ENCODE results near the gene PSTPIP1.

PSTPIP1 gene

DNA sequence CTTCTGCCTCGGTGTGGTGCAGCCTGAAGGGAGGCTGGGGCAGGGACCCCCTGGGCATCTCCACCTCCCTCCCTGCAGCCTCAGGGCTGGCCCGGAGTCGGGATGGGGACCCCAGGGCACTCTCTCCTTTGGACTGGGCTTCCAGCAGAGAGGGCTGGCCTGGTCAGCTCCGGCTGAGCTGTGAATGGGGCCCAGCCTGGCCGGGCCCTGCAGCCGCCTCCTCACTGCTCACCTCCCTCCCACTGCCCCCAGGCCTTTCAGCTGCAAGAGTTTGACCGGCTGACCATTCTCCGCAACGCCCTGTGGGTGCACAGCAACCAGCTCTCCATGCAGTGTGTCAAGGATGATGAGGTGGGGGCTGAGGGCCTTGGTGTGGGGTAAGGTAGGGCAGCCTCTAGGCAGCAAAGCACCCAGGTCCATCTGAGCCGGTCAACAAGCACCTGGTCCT is 36.0 kb downstream of the PSTPIP1 start:
- no peak for DNase-seq (ENCODE audit: low read depth)

DNA sequence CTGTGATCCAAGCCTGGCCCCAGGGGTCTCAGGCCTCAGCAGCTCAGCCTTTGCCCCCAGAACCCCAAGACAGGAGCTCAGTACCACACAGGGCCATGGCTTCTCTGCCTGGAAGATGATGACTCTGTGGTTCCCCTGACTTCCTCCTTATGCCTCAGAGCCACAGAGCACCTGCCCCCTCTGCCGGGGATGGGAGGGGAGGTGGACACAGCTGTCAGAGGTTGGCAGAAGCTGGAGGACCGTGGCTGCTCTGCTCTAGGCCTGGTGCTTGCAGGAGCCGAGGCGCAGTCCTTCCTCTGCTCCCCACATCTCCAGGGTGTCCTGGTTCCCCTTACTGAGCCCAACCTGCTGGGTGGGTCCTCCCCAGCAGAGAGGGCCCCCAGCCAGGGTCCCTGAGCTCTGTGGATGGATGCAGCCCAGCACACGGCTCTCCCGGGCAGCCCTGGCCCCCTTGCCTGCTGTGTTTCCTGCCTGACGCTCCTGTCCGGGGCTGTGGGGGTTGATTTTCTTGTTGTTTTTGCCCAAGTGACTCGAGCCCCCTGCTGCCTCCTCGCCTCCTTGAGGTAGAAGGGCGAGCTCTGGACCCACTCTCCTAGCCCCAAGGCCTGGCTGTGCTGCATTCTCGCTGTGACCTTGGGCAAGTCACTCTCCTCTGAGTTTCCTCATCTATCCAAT is 36.6 kb downstream of the PSTPIP1 start:
- peak; percentile 43 for DNase-seq (ENCODE audit: low read depth)

DNA sequence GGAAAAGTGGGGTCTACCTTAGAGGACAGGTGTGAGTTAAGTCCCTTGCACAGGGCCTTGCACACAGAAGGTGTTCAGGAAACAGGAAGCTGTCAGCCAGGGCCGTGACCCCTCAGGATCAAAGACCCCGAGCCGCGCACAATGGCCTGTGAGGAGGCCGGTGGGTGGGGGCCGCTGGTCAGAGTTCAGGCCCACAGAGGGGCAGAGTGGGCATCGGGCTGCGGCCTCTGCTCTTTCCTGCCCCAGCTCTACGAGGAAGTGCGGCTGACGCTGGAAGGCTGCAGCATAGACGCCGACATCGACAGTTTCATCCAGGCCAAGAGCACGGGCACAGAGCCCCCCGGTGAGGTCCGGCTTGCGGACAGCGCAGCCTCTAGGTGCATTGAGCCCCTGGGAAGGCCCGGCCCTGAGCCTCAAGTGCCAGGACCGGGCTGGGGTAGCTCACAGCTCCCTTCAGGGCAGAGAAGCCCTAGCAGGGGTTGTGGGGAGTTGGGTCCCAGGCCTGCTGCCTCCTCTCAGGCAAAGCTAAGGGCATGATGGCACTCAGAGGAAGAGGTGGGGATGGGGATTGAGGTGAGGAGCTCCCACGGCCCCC is 37.2 kb downstream of the PSTPIP1 start:
- no peak for DNase-seq (ENCODE audit: low read depth)

DNA sequence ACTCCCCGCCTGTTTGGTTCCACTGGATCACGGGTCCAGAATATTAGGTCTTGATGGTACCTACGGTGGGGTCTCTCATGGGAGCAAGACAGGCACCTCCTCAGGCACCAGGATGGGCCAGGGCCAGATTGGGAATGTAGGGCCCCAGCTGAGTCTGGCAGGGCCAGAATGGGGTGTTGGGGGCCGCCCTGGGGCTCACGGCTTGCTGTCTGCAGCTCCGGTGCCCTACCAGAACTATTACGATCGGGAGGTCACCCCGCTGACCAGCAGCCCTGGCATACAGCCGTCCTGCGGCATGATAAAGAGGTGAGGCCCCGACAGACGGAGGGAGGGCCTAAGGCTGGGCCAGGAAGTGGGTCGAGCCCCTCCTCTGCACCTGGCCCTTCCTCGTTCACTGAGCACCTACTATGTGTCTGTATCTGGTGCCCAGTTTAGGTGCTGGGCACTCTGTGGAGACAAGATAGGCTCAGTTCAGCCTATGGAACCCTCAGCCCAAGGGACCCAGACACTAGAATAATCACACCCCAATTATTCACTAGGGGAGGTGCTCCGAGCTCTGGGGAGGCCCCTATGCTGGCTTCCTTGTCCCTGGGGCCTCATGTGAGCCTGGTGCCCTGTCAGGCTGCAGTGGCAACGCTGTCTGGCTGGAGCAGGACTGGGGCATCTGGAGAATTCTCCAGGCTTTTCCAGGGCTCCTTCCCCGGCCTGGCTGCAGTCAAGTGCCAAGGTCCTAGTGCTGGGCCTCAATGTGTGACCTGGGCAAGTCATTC is 37.9 kb downstream of the PSTPIP1 start:
- no peak for DNase-seq (ENCODE audit: low read depth)

DNA sequence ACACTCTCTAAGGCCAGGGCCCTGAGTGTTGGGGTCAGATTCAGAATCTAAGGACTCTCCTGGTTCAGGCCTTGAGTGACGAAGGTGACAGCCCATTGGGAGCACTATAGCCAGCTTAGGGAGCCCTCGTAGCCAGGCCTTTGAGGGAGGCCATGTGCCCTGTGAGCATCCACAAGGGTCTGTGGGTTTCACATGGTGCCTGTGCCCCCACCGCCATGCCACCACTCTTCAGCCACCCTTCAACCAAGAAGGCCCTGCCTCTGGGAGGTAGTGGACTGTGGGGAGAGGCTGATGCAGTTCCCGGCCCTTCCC is 38.4 kb downstream of the PSTPIP1 start:
- DNase-seq (ENCODE audit: low read depth): no peak

DNA sequence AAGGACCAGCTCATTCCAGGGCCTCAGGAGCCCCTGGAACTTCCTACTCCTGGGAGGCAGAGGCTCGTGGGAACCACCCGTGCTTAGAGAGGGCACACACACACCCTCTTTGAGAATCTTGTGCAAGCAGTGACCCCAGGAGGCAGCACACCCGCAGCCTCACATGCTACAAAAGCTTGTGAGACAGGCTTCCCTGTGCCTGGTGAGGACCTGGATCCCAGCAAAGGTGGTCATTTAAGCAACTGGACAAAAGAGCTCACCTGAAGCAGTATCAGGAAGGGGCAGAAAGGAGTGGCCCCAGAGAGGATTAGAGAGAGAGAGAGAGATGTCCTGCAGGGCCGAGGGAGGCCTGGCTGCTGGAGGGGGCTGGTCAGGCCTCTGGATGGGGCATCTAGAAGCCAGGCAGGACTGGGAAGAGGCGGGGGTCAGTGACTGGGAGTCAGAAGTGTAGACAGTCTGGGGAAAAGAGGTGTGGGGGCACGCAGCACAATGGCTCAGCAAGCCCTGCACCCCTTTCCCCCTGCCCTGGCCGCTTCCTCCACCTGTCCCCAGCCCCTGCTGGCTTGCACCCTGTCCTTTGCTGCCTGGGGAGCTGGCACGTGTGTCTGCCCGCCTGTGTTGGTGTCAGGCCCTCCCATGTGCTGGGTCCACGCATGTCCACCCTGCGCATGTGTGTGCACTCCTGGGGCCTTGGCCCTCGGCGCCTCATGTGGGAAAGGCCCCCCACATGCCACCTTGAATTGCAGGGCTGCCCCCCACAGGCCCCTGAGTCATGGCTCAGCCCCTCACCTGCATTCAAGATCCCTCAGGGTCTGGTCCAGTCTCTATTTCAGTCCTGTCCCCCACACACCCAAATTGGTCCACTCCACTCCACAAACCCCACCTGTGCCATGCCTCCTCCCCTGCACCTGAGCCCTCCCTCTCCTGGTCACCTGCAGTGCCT is 39.1 kb downstream of the PSTPIP1 start:
- no peak for DNase-seq (ENCODE audit: low read depth)

DNA sequence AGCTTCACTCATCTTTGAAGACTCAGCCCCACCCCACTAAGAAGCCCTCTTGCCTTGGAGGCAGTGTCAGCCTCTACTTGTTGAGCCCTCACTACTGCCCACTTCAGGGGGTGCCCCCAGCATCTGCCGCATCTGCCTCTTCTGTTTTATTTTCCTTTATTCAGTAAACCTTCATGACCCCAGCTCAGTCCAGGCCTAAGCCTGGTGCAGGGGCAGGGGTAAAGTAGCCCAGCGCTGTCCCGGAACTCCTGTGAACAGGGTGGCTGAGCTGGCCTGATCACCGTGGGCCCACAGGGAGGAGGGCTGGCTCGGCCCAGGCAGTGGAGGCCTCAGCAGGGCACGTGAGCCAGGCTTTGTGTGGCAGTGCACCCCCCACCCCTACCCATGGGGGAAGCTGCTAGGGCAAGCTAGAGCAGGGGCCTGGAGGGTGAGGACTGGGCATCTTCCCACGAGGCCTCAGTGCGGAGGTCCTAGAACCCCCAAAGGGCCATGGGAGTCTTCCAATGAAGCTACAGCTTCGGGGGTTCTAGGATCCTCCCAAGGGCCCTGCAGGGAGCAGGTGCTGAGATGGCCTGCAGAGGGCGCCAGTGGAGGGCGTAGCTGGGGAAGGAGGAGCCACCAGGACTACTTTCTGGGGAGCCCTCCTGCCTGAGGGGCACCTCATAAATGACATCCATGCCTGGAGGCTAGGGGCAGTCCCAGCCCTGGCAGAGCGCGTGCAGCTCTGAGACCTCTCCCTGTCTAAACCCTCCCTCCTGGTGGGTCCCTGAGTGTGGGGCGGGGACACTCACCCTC is 40.0 kb downstream of the PSTPIP1 start:
- DNase-seq (ENCODE audit: low read depth): peak; percentile 46

DNA sequence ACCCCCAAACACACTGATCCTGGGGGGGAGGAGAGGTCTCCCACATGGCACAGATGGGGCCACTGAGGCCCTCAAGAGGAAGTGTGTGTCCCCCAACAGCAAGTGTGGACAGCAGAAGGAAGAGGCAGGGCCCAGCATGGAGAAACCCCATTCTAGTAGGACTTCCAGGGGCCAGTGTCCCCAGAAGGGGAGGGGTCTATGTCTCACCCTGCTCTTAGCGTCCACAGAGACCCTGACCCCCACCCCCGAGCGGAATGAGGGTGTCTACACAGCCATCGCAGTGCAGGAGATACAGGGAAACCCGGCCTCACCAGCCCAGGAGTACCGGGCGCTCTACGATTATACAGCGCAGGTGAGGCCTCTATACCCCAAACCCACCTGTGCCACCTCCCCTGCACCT is 40.7 kb downstream of the PSTPIP1 start:
- no peak for DNase-seq (ENCODE audit: low read depth)

DNA sequence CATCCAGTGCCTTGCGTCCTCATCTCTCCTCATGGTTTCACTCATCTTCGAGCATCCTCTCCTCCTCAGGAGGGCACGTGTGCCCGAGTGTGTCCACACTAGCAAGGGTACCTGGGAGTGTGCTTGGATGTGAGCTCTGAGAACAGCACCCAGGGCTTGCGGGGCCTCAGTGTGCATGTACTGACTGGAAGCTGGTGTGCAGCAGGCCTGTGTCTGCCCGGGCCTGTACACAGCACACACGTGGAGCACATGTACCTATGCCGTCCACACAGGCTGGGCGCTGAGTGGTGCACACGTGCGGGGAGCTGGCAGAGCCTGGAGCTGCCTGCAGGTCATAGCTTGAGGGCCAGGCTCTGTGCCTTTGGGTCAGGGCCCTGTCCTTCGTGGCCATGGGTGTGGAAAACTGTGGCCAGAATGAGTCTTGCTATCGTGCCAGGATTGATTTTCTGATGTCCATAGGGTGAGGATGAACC is 41.1 kb downstream of the PSTPIP1 start:
- no peak for DNase-seq (ENCODE audit: low read depth)

DNA sequence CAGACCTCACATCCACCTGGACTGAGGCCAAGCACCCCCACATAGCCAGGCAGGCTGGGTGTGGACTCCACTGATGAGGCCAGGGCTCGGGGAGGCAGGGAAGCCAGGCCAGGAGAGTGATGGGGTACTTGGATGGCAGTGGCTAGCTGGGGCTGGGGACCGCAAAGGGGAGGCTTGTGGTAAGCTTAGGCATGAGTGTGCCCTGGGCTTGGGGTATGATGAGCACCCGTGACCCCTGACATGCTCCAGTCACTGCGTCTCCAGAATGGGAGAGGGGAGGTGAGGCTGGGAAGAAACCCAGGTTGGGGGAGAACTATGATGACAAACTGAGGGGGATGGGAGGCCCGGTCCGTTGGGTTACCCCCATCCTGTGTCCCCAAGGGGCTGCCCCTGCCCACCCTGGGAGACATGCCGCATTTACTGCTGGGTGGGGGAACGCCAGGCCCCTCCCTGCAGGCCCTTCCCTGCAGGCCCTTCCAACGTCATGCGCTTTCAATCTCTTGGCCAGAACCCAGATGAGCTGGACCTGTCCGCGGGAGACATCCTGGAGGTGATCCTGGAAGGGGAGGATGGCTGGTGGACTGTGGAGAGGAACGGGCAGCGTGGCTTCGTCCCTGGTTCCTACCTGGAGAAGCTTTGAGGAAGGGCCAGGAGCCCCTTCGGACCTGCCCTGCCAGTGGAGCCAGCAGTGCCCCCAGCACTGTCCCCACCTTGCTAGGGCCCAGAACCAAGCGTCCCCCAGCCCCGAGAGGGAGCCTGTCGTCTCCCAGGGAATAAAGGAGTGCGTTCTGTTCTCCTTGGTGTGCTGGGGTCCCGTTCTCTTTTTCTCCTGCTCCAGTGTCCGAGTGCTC is 41.8 kb downstream of the PSTPIP1 start:
- no peak for DNase-seq (ENCODE audit: low read depth)

DNA sequence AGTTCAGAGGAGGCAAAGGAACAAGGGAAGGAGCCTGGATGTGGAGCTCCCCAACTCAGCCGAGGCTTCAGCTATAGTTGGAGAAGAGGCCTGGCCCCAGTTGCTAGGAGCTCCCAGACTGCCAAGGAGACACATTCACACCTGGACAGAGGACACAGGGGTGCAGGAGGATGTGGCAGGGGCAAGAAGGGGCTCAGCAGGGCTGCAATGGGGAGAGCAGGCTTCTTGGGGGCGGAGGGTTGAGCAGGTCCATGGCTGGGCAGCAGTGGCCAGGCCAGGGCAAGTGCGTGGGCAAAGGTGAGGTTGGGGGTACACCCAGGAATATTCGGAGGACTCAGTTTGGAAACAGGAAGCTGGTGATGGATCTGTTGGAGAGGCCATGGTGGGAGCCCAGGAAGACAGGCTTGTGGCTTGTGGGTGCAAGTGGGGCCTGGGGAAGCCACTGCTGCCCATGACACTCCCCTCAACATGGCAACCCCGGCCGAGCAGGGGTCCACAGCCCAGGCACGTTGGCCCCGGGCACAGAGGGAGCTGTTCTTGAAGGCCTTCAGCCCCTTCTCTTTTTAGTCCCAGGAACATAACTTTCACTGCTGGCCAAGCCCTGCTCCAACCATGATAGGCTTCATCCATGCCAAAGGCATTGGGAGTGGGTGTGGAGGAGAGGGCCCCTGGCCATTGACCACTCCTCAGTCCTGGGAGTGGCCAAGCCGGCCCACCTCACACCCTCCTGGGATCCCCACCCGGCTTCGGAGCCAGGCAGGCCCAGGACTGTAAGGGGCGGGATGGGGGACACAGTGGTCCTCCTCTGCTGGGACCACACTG is 42.7 kb downstream of the PSTPIP1 start:
- no peak for DNase-seq (ENCODE audit: low read depth)

DNA sequence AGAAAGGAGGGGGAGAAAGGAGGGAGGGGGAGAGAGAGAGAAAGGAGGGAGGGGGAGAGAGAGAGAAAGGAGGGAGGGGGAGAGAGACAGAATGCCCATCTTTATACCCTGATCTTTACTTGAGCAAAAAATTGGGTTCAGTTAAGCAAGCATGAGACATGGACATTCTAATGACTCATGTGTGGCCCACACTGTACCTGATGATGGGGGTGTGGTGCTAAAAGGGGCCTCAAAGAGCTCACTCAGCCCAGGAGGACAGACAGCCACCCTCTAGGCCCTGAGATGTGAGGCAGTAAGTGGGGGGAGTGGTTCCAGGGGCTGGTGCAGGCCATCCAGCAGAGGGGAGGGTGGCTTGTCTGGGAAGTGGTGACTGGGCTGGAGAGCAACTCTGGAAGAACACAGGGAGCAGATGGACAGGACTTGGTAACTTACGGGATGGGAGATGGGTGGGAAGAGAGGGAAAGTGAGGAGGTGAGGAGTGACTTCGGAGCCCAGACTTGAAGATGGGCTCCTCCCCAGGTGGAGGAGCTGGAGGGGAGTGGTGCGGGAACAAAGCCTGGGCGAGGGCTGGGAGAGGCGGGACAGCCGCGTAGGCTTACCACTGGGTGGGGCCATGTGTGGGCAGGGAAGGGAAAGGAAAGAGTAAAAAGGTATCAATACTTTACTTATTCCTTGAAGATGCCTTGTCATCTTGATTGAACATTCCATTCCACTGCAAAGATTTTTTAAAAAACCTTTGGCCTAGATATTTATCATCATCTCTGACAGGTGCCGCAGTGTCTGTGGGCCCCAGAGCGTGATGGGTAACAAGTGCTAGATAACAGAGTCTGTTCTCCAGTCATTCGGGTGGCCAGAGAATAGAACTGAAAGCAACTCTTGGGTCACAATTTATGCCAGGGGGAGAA is 43.6 kb downstream of the PSTPIP1 start:
- peak; percentile 43 for DNase-seq (ENCODE audit: low read depth)

DNA sequence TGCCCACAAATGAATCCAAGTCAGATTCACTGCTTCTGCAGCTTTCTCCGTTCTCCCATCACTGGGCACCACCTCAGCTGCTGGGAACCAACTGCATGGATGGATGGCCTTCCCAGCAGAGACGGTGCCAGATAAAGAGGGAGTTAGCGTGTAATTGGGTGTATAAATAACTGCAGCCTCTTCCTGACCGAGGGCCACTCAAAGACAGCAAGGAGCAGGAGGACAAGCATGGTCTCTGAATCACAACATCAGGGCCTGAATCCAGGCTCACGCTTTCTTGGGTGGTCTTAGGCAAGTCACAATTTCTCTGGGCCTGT is 44.2 kb downstream of the PSTPIP1 start:
- DNase-seq (ENCODE audit: low read depth): no peak

DNA sequence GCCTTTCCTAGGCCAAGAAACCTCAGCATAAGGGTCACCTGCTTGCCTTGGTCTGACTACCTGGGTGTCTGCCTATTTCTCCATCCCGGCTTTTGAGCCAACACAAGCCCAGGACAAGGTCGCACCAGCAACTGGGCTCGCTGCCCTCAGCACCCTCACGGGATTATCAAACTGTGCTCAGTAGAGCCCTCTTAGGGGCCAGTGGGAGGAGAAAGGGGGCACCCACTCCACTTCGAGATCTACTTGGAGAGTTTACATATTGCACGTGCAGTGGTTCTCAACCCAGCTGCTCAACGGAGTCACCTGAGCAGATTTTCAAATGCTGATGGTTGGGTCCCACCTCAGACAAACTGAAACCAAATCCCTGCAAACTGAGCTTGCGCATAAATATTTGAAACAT is 44.9 kb downstream of the PSTPIP1 start:
- DNase-seq (ENCODE audit: low read depth): no peak

DNA sequence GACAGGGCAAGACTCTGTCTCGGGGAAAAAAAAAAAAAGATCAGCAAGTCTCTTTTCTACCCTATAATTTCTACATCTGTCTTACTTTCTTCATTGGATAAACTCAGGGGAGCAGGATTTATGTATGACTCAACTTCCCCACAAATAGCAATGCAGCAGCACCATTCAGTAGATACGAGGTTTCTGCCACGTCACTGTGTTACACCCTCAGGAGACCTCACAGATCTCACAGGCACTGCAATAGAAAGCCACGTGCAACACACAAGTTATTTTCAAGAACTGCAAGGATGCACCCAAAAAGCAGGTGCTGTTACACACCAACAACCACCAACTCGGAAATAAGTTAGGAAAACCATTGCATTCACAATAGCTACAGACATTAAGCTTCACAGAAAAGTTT is 45.7 kb downstream of the PSTPIP1 start:
- DNase-seq (ENCODE audit: low read depth): no peak

DNA sequence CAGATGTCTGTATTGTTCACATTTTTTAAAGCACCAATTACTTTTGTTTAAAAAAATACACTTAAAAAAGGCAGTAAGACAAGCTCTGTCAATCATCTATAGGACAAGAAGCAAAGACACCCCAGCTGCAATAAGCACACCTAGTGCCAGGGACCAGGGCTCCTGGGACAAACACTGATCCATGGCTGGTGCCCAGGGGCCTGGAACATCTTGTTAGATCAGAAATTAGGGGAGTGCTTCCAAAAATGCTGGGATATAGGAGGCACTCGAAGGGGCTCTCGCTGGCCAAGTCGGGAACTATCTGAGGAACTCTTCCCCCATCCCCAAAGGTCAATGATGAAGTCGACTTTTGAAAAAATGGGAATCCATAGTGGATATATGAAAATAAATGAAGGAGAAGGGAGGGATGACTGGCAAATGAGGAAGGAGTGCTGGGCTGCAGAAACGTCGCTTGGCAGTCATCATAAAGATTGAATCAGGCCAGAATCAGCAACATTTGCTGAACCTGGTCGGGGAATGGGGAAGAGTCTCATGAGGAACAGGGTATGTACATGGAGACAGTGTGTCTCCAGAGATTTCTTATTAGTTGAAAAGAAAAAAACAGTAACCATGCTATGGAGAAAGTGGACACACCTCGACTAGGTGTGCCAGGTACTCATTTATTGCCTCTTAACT is 47.5 kb downstream of the PSTPIP1 start:
- no peak for DNase-seq (ENCODE audit: low read depth)

DNA sequence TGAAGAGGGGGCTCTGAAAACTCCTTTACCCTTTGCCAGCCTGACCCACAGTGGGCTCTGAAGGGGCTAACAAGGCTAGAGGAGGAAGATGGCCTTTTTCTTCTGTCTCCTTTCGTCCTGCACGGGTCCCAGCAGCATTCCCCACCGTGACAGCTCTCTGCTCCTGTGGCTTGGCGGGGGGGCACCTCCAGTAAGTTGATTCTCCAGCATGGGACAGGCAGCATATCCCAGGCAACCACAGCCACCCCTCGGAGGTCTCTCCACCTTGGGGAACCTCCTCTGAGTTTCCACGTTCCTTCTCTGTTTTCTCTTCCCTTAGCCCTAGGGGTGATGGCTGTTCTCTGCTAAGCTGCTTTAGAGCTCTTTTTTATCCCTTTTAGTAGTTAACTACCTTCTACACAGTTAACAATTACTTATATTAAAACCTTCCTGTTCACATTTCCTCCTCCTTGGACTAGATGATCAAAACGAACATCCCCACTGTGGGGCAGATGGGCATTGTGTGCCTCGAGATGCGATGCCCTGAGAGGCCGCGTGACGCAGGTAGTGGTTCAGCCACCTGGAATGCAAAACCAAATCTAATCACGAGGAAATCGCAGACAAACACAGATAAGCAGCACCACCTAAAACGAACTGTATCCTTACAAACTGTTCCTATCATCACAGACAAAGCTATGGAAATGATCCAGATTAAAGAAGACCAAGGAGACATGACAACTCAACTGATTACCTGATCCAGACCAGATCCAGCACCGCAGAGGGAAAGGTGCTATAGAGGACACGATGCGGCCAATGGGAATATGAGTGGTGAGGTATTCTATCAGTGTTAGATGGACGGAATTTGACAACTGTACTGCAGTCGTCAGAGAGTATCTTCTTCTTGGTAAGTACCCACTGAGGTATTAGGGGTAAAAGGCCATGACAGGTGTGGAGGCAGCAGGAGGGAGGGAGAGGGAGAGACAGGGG is 48.3 kb downstream of the PSTPIP1 start:
- DNase-seq (ENCODE audit: low read depth): no peak
